IMR-90 (cell line): ENCODE data around the gene GJB4. TPM values are rescaled to one million over a fixed set of nuclear protein-coding genes. Genes with fewer than 3 reads are reported as not detected.

ENCODE experiments used
- ATAC-seq: fragments of 200-7000 bp; cut with Tn5 transposase; 2 replicates; pipeline ENCODE4 v1.9.1; 2020; ENCODE audit warnings: low read depth, mild to moderate bottlenecking, moderate library complexity
- BruUV-seq: library from RNA; stranded (reverse); fragments of 400-500 nt; replicated peaks from 2 replicates; lab custom pipeline; 2021; lab: Mats Ljungman, UMichigan
- CTCF ChIA-PET: fragments of 300-600 bp; formaldehyde crosslinking; extraction: SDS; loops from one replicate; lab custom pipeline; 2021; ENCODE audit warnings: antibody characterized with exemption; lab: Yijun Ruan, JAX
- POLR2A ChIA-PET: fragments of 300-600 bp; sonication (Branson Sonifier 250); formaldehyde crosslinking; loops from one replicate; lab custom pipeline; 2022; ENCODE audit warnings: antibody characterized with exemption; ENCODE audit not compliant: unreplicated experiment; lab: Charles Lee
- DNase-seq: peaks from one replicate; pipeline ENCODE4 v3.0.0; 2013
- H2AFZ ChIP-seq: replicated peaks from 2 replicates; pipeline ENCODE3; 2013; ENCODE audit warnings: low read length, mild to moderate bottlenecking; ENCODE audit not compliant: poor library complexity
- H2AK5ac ChIP-seq: 2 replicates; pipeline ENCODE4 v1.6.1; 2013; ENCODE audit warnings: low read depth, low read length, inconsistent platforms
- H2AK9ac ChIP-seq: replicated peaks from 2 replicates; pipeline ENCODE3; 2013; ENCODE audit warnings: mild to moderate bottlenecking, low read depth, low read length, moderate library complexity; ENCODE audit not compliant: poor library complexity
- H2BK120ac ChIP-seq: 2 replicates; pipeline ENCODE4 v1.6.1; 2013; ENCODE audit warnings: low read depth, low read length, inconsistent platforms
- H2BK15ac ChIP-seq: 3 replicates; pipeline ENCODE4 v1.6.1; 2013; ENCODE audit warnings: low read depth, low read length, inconsistent platforms
- H2BK20ac ChIP-seq: 2 replicates; pipeline ENCODE4 v1.6.1; 2013; ENCODE audit warnings: low read depth, mild to moderate bottlenecking, inconsistent platforms, low read length, moderate library complexity
- H2BK5ac ChIP-seq: 2 replicates; pipeline ENCODE4 v1.6.1; 2013; ENCODE audit warnings: mild to moderate bottlenecking, low read depth, low read length, inconsistent platforms; ENCODE audit not compliant: poor library complexity, severe bottlenecking
- H3K14ac ChIP-seq: replicated peaks from 2 replicates; pipeline ENCODE4 v1.6.1; 2013; ENCODE audit warnings: low read depth, low read length, inconsistent platforms
- H3K18ac ChIP-seq: 2 replicates; pipeline ENCODE4 v1.6.1; 2013; ENCODE audit warnings: low read depth, low read length, control low read depth
- H3K23ac ChIP-seq: 2 replicates; pipeline ENCODE4 v1.6.1; 2013; ENCODE audit warnings: low read depth, low read length, inconsistent platforms
- H3K27ac ChIP-seq: 2 replicates; pipeline ENCODE4 v1.5.1; 2013; ENCODE audit warnings: mild to moderate bottlenecking, control low read depth, low read length; ENCODE audit not compliant: insufficient read depth
- H3K27me3 ChIP-seq: 2 replicates; pipeline ENCODE4 v1.6.1; 2013; ENCODE audit warnings: low read length; ENCODE audit not compliant: control insufficient read depth, insufficient read depth
- H3K36me3 ChIP-seq: 2 replicates; pipeline ENCODE4 v1.6.1; 2013; ENCODE audit warnings: low read length, mixed read lengths; ENCODE audit not compliant: control insufficient read depth, insufficient read depth
- H3K4ac ChIP-seq: 2 replicates; pipeline ENCODE4 v1.6.1; 2013; ENCODE audit warnings: low read depth, low read length, inconsistent platforms
- H3K4me1 ChIP-seq: 2 replicates; pipeline ENCODE4 v1.6.1; 2013; ENCODE audit warnings: low read length, mixed read lengths; ENCODE audit not compliant: control insufficient read depth, insufficient read depth
- H3K4me2 ChIP-seq: 2 replicates; pipeline ENCODE4 v1.6.1; 2013; ENCODE audit warnings: low read depth, mild to moderate bottlenecking, control low read depth, low read length, moderate library complexity
- H3K4me3 ChIP-seq: 2 replicates; pipeline ENCODE4 v1.5.1; 2013; ENCODE audit warnings: low read depth, mild to moderate bottlenecking, control low read depth, low read length, moderate library complexity; ENCODE audit not compliant: insufficient read depth
- H3K56ac ChIP-seq: 2 replicates; pipeline ENCODE4 v1.6.1; 2013; ENCODE audit warnings: low read length, inconsistent platforms; ENCODE audit not compliant: insufficient read depth; ENCODE audit errors: extremely low read depth
- H3K79me1 ChIP-seq, 2 experiments: 2 replicates each; pipeline ENCODE4 v1.6.1; 2013; ENCODE audit warnings: low read length in 2 of 2, inconsistent platforms in 1 of 2, low read depth in 1 of 2
- H3K9ac ChIP-seq: 2 replicates; pipeline ENCODE4 v1.6.1; 2013; ENCODE audit warnings: low read depth, low read length, control low read depth
- H3K9me1 ChIP-seq: 2 replicates; pipeline ENCODE4 v1.6.1; 2013; ENCODE audit warnings: low read length, inconsistent platforms; ENCODE audit not compliant: insufficient read depth
- H3K9me3 ChIP-seq: 2 replicates; pipeline ENCODE4 v1.6.1; 2013; ENCODE audit warnings: low read length; ENCODE audit not compliant: control insufficient read depth, insufficient read depth
- H4K20me1 ChIP-seq: 2 replicates; pipeline ENCODE4 v1.6.1; 2013; ENCODE audit warnings: low read length, inconsistent platforms; ENCODE audit not compliant: insufficient read depth
- H4K5ac ChIP-seq: 2 replicates; pipeline ENCODE4 v1.6.1; 2013; ENCODE audit warnings: mild to moderate bottlenecking, low read depth, low read length, control low read depth
- H4K8ac ChIP-seq, 2 experiments: 2 replicates each; pipeline ENCODE4 v1.6.1; 2013; ENCODE audit warnings: low read depth in 2 of 2, low read length in 2 of 2, control low read depth in 1 of 2, inconsistent platforms in 1 of 2
- H4K91ac ChIP-seq: 2 replicates; pipeline ENCODE4 v1.6.1; 2013; ENCODE audit warnings: low read depth, low read length, inconsistent platforms; ENCODE audit not compliant: insufficient read depth
- BHLHE40 ChIP-seq: fragments of 150-350 bp; IDR thresholded peaks from 2 replicates; pipeline ENCODE4 v1.6.1; 2016; ENCODE audit warnings: mild to moderate bottlenecking, low read depth, low read length
- CHD1 ChIP-seq: IDR thresholded peaks from 2 replicates; pipeline ENCODE4 v1.6.1; 2012; ENCODE audit warnings: low read depth, low read length, improper control_type of control experiment
- CTCF ChIP-seq: conservative IDR thresholded peaks from 2 replicates; pipeline ENCODE4 v1.5.1; 2012; ENCODE audit warnings: mild to moderate bottlenecking, low read depth, low read length, improper control_type of control experiment
- ELK1 ChIP-seq: fragments of 150-350 bp; IDR thresholded peaks from 2 replicates; pipeline ENCODE4 v1.6.1; 2016; ENCODE audit warnings: low read depth, mild to moderate bottlenecking, low read length, moderate library complexity, borderline replicate concordance
- FOS ChIP-seq: fragments of 150-350 bp; IDR thresholded peaks from 2 replicates; pipeline ENCODE4 v1.6.1; 2016; ENCODE audit warnings: low read depth, low read length
- MAFK ChIP-seq: IDR thresholded peaks from 2 replicates; pipeline ENCODE4 v1.6.1; 2012; ENCODE audit warnings: low read depth, low read length, improper control_type of control experiment
- MAZ ChIP-seq: IDR thresholded peaks from 2 replicates; pipeline ENCODE4 v1.6.1; 2012; ENCODE audit warnings: low read depth, mild to moderate bottlenecking, low read length, improper control_type of control experiment, moderate library complexity, borderline replicate concordance
- MXI1 ChIP-seq: IDR thresholded peaks from 2 replicates; pipeline ENCODE4 v1.6.1; 2012; ENCODE audit warnings: low read depth, mild to moderate bottlenecking, low read length, moderate library complexity, borderline replicate concordance
- POLR2A ChIP-seq: IDR thresholded peaks from 2 replicates; pipeline ENCODE4 v1.6.1; 2012; ENCODE audit warnings: mild to moderate bottlenecking, low read depth, low read length
- RFX5 ChIP-seq: IDR thresholded peaks from 2 replicates; pipeline ENCODE4 v1.8.0; 2012; ENCODE audit warnings: low read depth, mild to moderate bottlenecking, low read length, moderate library complexity
- SMC3 ChIP-seq: fragments of 150-350 bp; IDR thresholded peaks from 2 replicates; pipeline ENCODE4 v1.6.1; 2016; ENCODE audit warnings: low read depth, mild to moderate bottlenecking, antibody characterized with exemption, low read length, moderate library complexity
- WGBS, 2 experiments: methylation state at CpG; one replicate each; pipeline versions ENCODE4 v1.1.5 to v1.1.7; 2013; ENCODE audit warnings: missing lambda C conversion rate in 2 of 2; ENCODE audit not compliant: insufficient read length in 1 of 2; ENCODE audit errors: extremely low coverage in 2 of 2; 5-methylcytosine and 5-hydroxymethylcytosine counted together
- dilution Hi-C: fragments of 300-500 bp; cut with HindIII; formaldehyde crosslinking; loops from one replicate; pipeline ENCODE4 v1.14.3; 2018; ENCODE audit warnings: low sequenced_read_pairs; ENCODE audit not compliant: unreplicated experiment
- in situ Hi-C: fragments of 300-500 bp; cut with MboI; formaldehyde crosslinking; loops from 3 replicates; pipeline ENCODE4 v1.14.3; 2019; ENCODE audit warnings: low sequenced_read_pairs, inconsistent platforms, mixed read lengths
- intact Hi-C: fragments of 100-400 bp; cut with micrococcal nuclease; formaldehyde crosslinking; loops from 2 replicates; pipeline ENCODE4 v1.10.0; 2022
- polyA plus RNA-seq, 3 experiments: library from polyadenylated mRNA; depleted of rRNA; stranded (reverse); fragments of >200 nt; gene quantifications; 2 replicates each; pipeline ENCODE4 v1.2.3, GENCODE V29; 2012; ENCODE audit warnings: low replicate concordance in 1 of 3
- total RNA-seq: library from RNA; depleted of rRNA; stranded (reverse); fragments of >200 nt; gene quantifications from 2 replicates; pipeline ENCODE4 v1.2.3, GENCODE V29; 2012

The GJB4 gene
- total and polyA plus RNA-seq, 2 of the 4 experiments (the other 2 are of a cell fraction): not detected

- Histone ChIP-seq H3K4me3 (no peak within 1 kb of the TSS), H3K4me1 (no peaks in the 10 kb centered on the region), H2BK20ac (no peak within 1 kb of the TSS), H3K14ac (no peak within 1 kb of the TSS), H4K20me1 (no peaks in the 10 kb centered on the region), H3K9me3 (peaks cover 6% of the 10 kb centered on the region), H4K91ac (no peak within 1 kb of the TSS), H2BK120ac (no peak within 1 kb of the TSS), H2AK9ac (no peak within 1 kb of the TSS), H2BK5ac (no peak within 1 kb of the TSS), H2AFZ (peak within 1 kb of the TSS; percentile 58), H3K23ac (no peak within 1 kb of the TSS), H3K36me3 (no peaks in the 10 kb centered on the region), H3K4me2 (no peak within 1 kb of the TSS), H2BK15ac (no peak within 1 kb of the TSS), H4K8ac (no peak within 1 kb of the TSS), H3K4ac (no peak within 1 kb of the TSS), H3K27ac (no peak within 1 kb of the TSS), H3K27me3 (peaks cover 14% of the 10 kb centered on the region), H4K5ac (no peak within 1 kb of the TSS), H3K9ac (no peak within 1 kb of the TSS), H3K18ac (no peak within 1 kb of the TSS), H3K9me1 (no peaks in the 10 kb centered on the region), H3K79me1 (no peaks in the 10 kb centered on the region), H3K56ac (no peak within 1 kb of the TSS), H2AK5ac (no peak within 1 kb of the TSS)
- in situ Hi-C loops (no loop called here), intact Hi-C loops (no loop called here), dilution Hi-C loops (no loop called here)
- ChIA-PET CTCF (no interaction called here), POLR2A (no interaction called here)
- BruUV-seq: no TSS peak
- no peak for TF ChIP-seq BHLHE40
- TF ChIP-seq CHD1: no peak
- no peak for TF ChIP-seq MAFK
- no peak for TF ChIP-seq ELK1
- no peak for TF ChIP-seq MXI1
- no peak for TF ChIP-seq CTCF
- TF ChIP-seq MAZ: no peak
- no peak for TF ChIP-seq FOS
- TF ChIP-seq RFX5: no peak
- TF ChIP-seq POLR2A: no peak
- no peak for TF ChIP-seq SMC3
- 15% methylated on average over 17 of the region's 45 CpGs; no CpG with 5 or more reads in 1 of the 2 experiments for WGBS, 2 experiments
- ATAC-seq (no peak), DNase-seq (no peak)
These were observed 33.6 kb downstream of the GJB4 start, which contains the start of gene GJA4 for GRCh38 chr1:34792868-34793727. Gene GJA4, plus strand, starts transcription at chr1:34792999. Its CDS starts 1,215 bp downstream, at chr1:34794214.
